ENCODE results near the gene HK3. TPM values are rescaled to one million over a fixed set of nuclear protein-coding genes. Genes with fewer than 3 reads are reported as not detected.

The HK3 gene
- total and polyA plus RNA-seq, 2 donors from 2014 or later, result 2.0 to 21.2 TPM

GRCh38 chr5:176935017-176935416 is 35.9 kb upstream of the HK3 start:
- no peaks in the 10 kb centered on the region for H3K27me3 ChIP-seq (ENCODE audit: control insufficient read depth, insufficient read depth, low read length)
- no peaks in the 10 kb centered on the region for H3K9me3 ChIP-seq (ENCODE audit: control insufficient read depth in 2 of 3, insufficient read depth in 1 of 3, low read length in 3 of 3)
- no peaks in the 10 kb centered on the region for H3K4me1 ChIP-seq (ENCODE audit: control insufficient read depth in 2 of 3, insufficient read depth in 2 of 3, low read depth in 1 of 3, low read length in 3 of 3)
- DNase-seq, result no peak
- peaks cover 0 to 8% (median 6%) of the 10 kb centered on the region in 3 donors for H3K36me3 ChIP-seq (ENCODE audit: control insufficient read depth in 2 of 3, insufficient read depth in 3 of 3, low read length in 3 of 3)
- no peak overlapping the region for H3K27ac ChIP-seq (ENCODE audit: low read depth in 2 of 2, low read length in 2 of 2)
- TF ChIP-seq CTCF (IDR thresholded peaks at IDR 0.05; ENCODE audit: borderline replicate concordance, extremely low read depth, insufficient read depth), result no peak
- no peak overlapping the region for H3K9ac ChIP-seq (ENCODE audit: low read length in 3 of 3)
- intact Hi-C loops (cut with DNase I), result no loop called here
- H3K4me3 ChIP-seq (ENCODE audit: low read length in 3 of 3), result no peak overlapping the region
- FAIRE-seq, result no peak

GRCh38 chr5:176934309-176934930 is 35.3 kb upstream of the HK3 start:
- H3K36me3 ChIP-seq (ENCODE audit: control insufficient read depth in 2 of 3, insufficient read depth in 3 of 3, low read length in 3 of 3), result peaks cover 0 to 6% (median 6%) of the 10 kb centered on the region in 3 donors
- no peak for TF ChIP-seq CTCF (IDR thresholded peaks at IDR 0.05; ENCODE audit: borderline replicate concordance, extremely low read depth, insufficient read depth)
- no peak overlapping the region for H3K27ac ChIP-seq (ENCODE audit: low read depth in 2 of 2, low read length in 2 of 2)
- H3K9ac ChIP-seq (ENCODE audit: low read length in 3 of 3), result no peak overlapping the region
- no peaks in the 10 kb centered on the region for H3K4me1 ChIP-seq (ENCODE audit: control insufficient read depth in 2 of 3, insufficient read depth in 2 of 3, low read depth in 1 of 3, low read length in 3 of 3)
- no peak for FAIRE-seq
- no peak for DNase-seq
- no peaks in the 10 kb centered on the region for H3K27me3 ChIP-seq (ENCODE audit: control insufficient read depth, insufficient read depth, low read length)
- no peaks in the 10 kb centered on the region for H3K9me3 ChIP-seq (ENCODE audit: control insufficient read depth in 2 of 3, insufficient read depth in 1 of 3, low read length in 3 of 3)
- H3K4me3 ChIP-seq (ENCODE audit: low read length in 3 of 3), result no peak overlapping the region
- intact Hi-C loops (cut with DNase I), result no loop called here

GRCh38 chr5:176929654-176930053 is 30.5 kb upstream of the HK3 start:
- intact Hi-C loops (cut with DNase I), result no loop called here
- no peak overlapping the region for H3K9ac ChIP-seq (ENCODE audit: low read length in 3 of 3)
- no peak overlapping the region for H3K4me3 ChIP-seq (ENCODE audit: low read length in 3 of 3)
- no peak overlapping the region for H3K27ac ChIP-seq (ENCODE audit: low read depth in 2 of 2, low read length in 2 of 2)
- DNase-seq (no peak), FAIRE-seq (no peak)
- H3K4me1 ChIP-seq (ENCODE audit: control insufficient read depth in 2 of 3, insufficient read depth in 2 of 3, low read depth in 1 of 3, low read length in 3 of 3), result no peaks in the 10 kb centered on the region
- H3K36me3 ChIP-seq (ENCODE audit: control insufficient read depth in 2 of 3, insufficient read depth in 3 of 3, low read length in 3 of 3), result peaks cover 0 to 6% (median 6%) of the 10 kb centered on the region in 3 donors
- H3K27me3 ChIP-seq (ENCODE audit: control insufficient read depth, insufficient read depth, low read length), result no peaks in the 10 kb centered on the region
- TF ChIP-seq CTCF (IDR thresholded peaks at IDR 0.05; ENCODE audit: borderline replicate concordance, extremely low read depth, insufficient read depth), result no peak
- no peaks in the 10 kb centered on the region for H3K9me3 ChIP-seq (ENCODE audit: control insufficient read depth in 2 of 3, insufficient read depth in 1 of 3, low read length in 3 of 3)

GRCh38 chr5:176927562-176927961 is 28.4 kb upstream of the HK3 start:
- H3K4me1 ChIP-seq (ENCODE audit: control insufficient read depth in 2 of 3, insufficient read depth in 2 of 3, low read depth in 1 of 3, low read length in 3 of 3), result no peaks in the 10 kb centered on the region
- DNase-seq (no peak), FAIRE-seq (no peak)
- no peak overlapping the region for H3K9ac ChIP-seq (ENCODE audit: low read length in 3 of 3)
- no peaks in the 10 kb centered on the region for H3K27me3 ChIP-seq (ENCODE audit: control insufficient read depth, insufficient read depth, low read length)
- intact Hi-C loops (cut with DNase I), result no loop called here
- H3K27ac ChIP-seq (ENCODE audit: low read depth in 2 of 2, low read length in 2 of 2), result no peak overlapping the region
- no peak overlapping the region for H3K4me3 ChIP-seq (ENCODE audit: low read length in 3 of 3)
- TF ChIP-seq CTCF (IDR thresholded peaks at IDR 0.05; ENCODE audit: borderline replicate concordance, extremely low read depth, insufficient read depth), result no peak
- no peaks in the 10 kb centered on the region for H3K9me3 ChIP-seq (ENCODE audit: control insufficient read depth in 2 of 3, insufficient read depth in 1 of 3, low read length in 3 of 3)
- peaks cover 0 to 7% (median 6%) of the 10 kb centered on the region in 3 donors for H3K36me3 ChIP-seq (ENCODE audit: control insufficient read depth in 2 of 3, insufficient read depth in 3 of 3, low read length in 3 of 3)

Data from kidney (tissue), 14 donors.